HepG2 (cell line): Measurements from ENCODE around the gene POU2F2. TPM values are rescaled to one million over a fixed set of nuclear protein-coding genes. Genes with fewer than 3 reads are reported as not detected.

Experiments used
- CAMTA2 ChIP-seq: sonication (generic); formaldehyde crosslinking; IDR thresholded peaks from 2 replicates; pipeline ENCODE4 v1.4.0; 2020; ENCODE audit warnings: mild to moderate bottlenecking, missing genetic modification reagents, borderline replicate concordance
- ELF3 ChIP-seq: IDR thresholded peaks from 2 replicates; pipeline ENCODE4 v1.6.1; 2016; ENCODE audit warnings: missing genetic modification reagents, missing compliant biosample characterization
- HDAC1 ChIP-seq: sonication (generic); formaldehyde crosslinking; IDR thresholded peaks from 2 replicates; pipeline ENCODE4 v1.5.1; 2020; ENCODE audit warnings: mild to moderate bottlenecking, missing genetic modification reagents
- JUND ChIP-seq: sonication (generic); formaldehyde crosslinking; IDR thresholded peaks from 2 replicates; pipeline ENCODE4 v1.8.0; 2022; ENCODE audit warnings: mild to moderate bottlenecking, missing genetic modification reagents
- KDM5B ChIP-seq: sonication (generic); formaldehyde crosslinking; IDR thresholded peaks from 2 replicates; pipeline ENCODE4 v1.4.0; 2020; ENCODE audit warnings: missing genetic modification reagents, mild to moderate bottlenecking, borderline replicate concordance
- KMT2B ChIP-seq: IDR thresholded peaks from 2 replicates; pipeline ENCODE4 v1.6.1; 2016; ENCODE audit warnings: missing genetic modification reagents, missing compliant biosample characterization
- MEIS2 ChIP-seq: sonication (generic); formaldehyde crosslinking; IDR thresholded peaks from 2 replicates; pipeline ENCODE4 v1.9.0; 2021; ENCODE audit warnings: mild to moderate bottlenecking, missing genetic modification reagents
- MXD4 ChIP-seq: IDR thresholded peaks from 2 replicates; pipeline ENCODE4 v1.6.1; 2016; ENCODE audit warnings: mild to moderate bottlenecking, missing biosample characterization, missing genetic modification reagents
- REPIN1 ChIP-seq: sonication (generic); formaldehyde crosslinking; IDR thresholded peaks from 2 replicates; pipeline ENCODE4 v1.8.0; 2022; ENCODE audit warnings: missing genetic modification reagents, low read depth, mild to moderate bottlenecking, borderline replicate concordance
- SATB2 ChIP-seq: sonication (generic); formaldehyde crosslinking; IDR thresholded peaks from 2 replicates; pipeline ENCODE4 v1.5.0; 2020; ENCODE audit warnings: missing genetic modification reagents
- ZBTB7B ChIP-seq: sonication (generic); formaldehyde crosslinking; IDR thresholded peaks from 2 replicates; pipeline ENCODE4 v1.4.0; 2020; ENCODE audit warnings: missing genetic modification reagents
- ZNF263 ChIP-seq: sonication (generic); formaldehyde crosslinking; IDR thresholded peaks from 2 replicates; pipeline ENCODE4 v1.4.0; 2020; ENCODE audit warnings: missing genetic modification reagents
- ZNF446 ChIP-seq: sonication (generic); formaldehyde crosslinking; IDR thresholded peaks from 2 replicates; pipeline ENCODE4 v1.5.0; 2020; ENCODE audit warnings: mild to moderate bottlenecking, missing genetic modification reagents
- ZNF572 ChIP-seq: sonication (generic); formaldehyde crosslinking; IDR thresholded peaks from 2 replicates; pipeline ENCODE4 v1.5.1; 2020; ENCODE audit warnings: mild to moderate bottlenecking, missing genetic modification reagents
- ZNF574 ChIP-seq: sonication (generic); formaldehyde crosslinking; IDR thresholded peaks from 2 replicates; pipeline ENCODE4 v1.4.0; 2020; ENCODE audit warnings: missing genetic modification reagents
- ZNF644 ChIP-seq: IDR thresholded peaks from 2 replicates; pipeline ENCODE4 v1.6.1; 2016; ENCODE audit warnings: low read depth
- ZNF746 ChIP-seq: sonication (generic); formaldehyde crosslinking; IDR thresholded peaks from 2 replicates; pipeline ENCODE4 v1.8.0; 2022; ENCODE audit warnings: mild to moderate bottlenecking, missing genetic modification reagents
- polyA plus RNA-seq, 8 experiments: library from polyadenylated mRNA; depleted of rRNA in 3 of 8; stranded (reverse) in 7 of 8; unstranded in 1 of 8; fragments of >200 nt; fragmentation: Illumina TruSeq in 4 of 8; extraction: Trizol in 4 of 8; gene quantifications; 2 replicates each; pipeline versions ENCODE4 v1.2.1 to v1.2.3, GENCODE V29; 2011 to 2016; ENCODE audit warnings: low read depth in 4 of 8, missing spikeins in 1 of 8, mixed read lengths in 1 of 8; ENCODE audit not compliant: insufficient read depth in 1 of 8
- total RNA-seq, 5 experiments: library from RNA; depleted of rRNA; stranded (reverse); fragments of >200 nt; fragmentation: Illumina TruSeq; extraction: Trizol; gene quantifications; 2 replicates each; pipeline ENCODE4 v1.2.3, GENCODE V29; 2016; ENCODE audit warnings: low read depth in 1 of 5
- TF ChIP-seq, protein P1 (sequence below): sonication (generic); formaldehyde crosslinking; IDR thresholded peaks from 2 replicates; pipeline ENCODE4 v1.5.1; 2020; ENCODE audit warnings: missing genetic modification reagents, mild to moderate bottlenecking, borderline replicate concordance
- TF ChIP-seq, protein P2 (sequence below): sonication (generic); formaldehyde crosslinking; IDR thresholded peaks from 2 replicates; pipeline ENCODE4 v1.4.0; 2020; ENCODE audit warnings: missing genetic modification reagents
- TF ChIP-seq, protein P3 (sequence below): sonication (generic); formaldehyde crosslinking; IDR thresholded peaks from 2 replicates; pipeline ENCODE4 v1.8.1; 2023; ENCODE audit warnings: mild to moderate bottlenecking, moderate library complexity, missing genetic modification reagents

The POU2F2 gene
- total and polyA plus RNA-seq, 2 of the 13 experiments (the other 11 are each of a cell fraction or from before 2014, with no cell fraction given) = 0.09 to 0.17 TPM

DNA sequence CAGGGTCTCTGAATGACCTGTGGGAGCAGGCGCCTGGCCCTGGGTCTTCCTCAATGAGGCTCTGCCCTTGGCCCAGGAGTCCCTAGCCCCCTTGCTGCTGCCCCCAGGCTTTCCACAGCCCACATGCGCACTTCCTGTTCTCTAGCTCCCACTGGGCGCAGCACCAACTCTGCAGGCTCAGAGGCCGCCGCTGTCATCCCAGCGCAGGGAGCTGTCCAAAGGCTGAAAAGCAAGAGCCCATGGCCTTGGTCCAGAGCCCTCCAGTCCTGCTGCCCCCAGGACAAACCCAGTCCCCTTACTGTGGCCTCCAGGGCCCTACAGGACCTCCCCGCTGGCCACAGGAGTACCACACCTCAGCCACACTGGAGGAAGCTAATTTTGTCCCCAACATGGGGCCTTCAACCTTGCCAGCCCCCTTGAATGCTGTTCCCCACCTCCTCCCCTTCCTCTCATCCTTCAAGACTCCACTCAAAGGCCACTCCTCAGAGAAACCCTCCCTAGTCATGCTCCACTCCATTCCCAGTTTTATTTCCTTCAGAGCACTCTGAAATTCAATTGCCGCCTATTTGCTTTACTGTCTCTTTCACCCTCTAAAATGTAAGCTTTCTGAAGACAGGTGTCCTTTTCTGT, 8.0 kb upstream of the POU2F2 start (continued):
- TF ChIP-seq, protein P1, sequence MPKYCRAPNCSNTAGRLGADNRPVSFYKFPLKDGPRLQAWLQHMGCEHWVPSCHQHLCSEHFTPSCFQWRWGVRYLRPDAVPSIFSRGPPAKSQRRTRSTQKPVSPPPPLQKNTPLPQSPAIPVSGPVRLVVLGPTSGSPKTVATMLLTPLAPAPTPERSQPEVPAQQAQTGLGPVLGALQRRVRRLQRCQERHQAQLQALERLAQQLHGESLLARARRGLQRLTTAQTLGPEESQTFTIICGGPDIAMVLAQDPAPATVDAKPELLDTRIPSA (CRISPR knock-in tag) = no peak
- TF ChIP-seq ZNF574 = peak; percentile 58; the same call in 1 of the 2 replicates
- TF ChIP-seq, protein P2, sequence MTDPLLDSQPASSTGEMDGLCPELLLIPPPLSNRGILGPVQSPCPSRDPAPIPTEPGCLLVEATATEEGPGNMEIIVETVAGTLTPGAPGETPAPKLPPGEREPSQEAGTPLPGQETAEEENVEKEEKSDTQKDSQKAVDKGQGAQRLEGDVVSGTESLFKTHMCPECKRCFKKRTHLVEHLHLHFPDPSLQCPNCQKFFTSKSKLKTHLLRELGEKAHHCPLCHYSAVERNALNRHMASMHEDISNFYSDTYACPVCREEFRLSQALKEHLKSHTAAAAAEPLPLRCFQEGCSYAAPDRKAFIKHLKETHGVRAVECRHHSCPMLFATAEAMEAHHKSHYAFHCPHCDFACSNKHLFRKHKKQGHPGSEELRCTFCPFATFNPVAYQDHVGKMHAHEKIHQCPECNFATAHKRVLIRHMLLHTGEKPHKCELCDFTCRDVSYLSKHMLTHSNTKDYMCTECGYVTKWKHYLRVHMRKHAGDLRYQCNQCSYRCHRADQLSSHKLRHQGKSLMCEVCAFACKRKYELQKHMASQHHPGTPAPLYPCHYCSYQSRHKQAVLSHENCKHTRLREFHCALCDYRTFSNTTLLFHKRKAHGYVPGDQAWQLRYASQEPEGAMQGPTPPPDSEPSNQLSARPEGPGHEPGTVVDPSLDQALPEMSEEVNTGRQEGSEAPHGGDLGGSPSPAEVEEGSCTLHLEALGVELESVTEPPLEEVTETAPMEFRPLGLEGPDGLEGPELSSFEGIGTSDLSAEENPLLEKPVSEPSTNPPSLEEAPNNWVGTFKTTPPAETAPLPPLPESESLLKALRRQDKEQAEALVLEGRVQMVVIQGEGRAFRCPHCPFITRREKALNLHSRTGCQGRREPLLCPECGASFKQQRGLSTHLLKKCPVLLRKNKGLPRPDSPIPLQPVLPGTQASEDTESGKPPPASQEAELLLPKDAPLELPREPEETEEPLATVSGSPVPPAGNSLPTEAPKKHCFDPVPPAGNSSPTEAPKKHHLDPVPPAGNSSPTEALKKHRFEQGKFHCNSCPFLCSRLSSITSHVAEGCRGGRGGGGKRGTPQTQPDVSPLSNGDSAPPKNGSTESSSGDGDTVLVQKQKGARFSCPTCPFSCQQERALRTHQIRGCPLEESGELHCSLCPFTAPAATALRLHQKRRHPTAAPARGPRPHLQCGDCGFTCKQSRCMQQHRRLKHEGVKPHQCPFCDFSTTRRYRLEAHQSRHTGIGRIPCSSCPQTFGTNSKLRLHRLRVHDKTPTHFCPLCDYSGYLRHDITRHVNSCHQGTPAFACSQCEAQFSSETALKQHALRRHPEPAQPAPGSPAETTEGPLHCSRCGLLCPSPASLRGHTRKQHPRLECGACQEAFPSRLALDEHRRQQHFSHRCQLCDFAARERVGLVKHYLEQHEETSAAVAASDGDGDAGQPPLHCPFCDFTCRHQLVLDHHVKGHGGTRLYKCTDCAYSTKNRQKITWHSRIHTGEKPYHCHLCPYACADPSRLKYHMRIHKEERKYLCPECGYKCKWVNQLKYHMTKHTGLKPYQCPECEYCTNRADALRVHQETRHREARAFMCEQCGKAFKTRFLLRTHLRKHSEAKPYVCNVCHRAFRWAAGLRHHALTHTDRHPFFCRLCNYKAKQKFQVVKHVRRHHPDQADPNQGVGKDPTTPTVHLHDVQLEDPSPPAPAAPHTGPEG (CRISPR knock-in tag) = peak; percentile 55; the same call in 1 of the 2 replicates
- TF ChIP-seq ZNF446 (CRISPR knock-in tag) = peak; percentile 55; the same call in 1 of the 2 replicates
- TF ChIP-seq KDM5B (CRISPR knock-in tag) = no peak; the same call in 1 of the 2 replicates
- TF ChIP-seq SATB2 (CRISPR knock-in tag) = 0 out of 2 replicates have a peak, but pooled peaks have one; percentile 74
- TF ChIP-seq JUND (CRISPR knock-in tag) = 0 out of 2 replicates have a peak, but pooled peaks have one; percentile 10
- 0 out of 2 replicates have a peak, but pooled peaks have one; percentile 17 for TF ChIP-seq ZNF644
- TF ChIP-seq HDAC1 (CRISPR knock-in tag) = peak; percentile 40; the same call in 1 of the 2 replicates
- TF ChIP-seq ZNF746 = no peak
- TF ChIP-seq ZBTB7B (CRISPR knock-in tag) = no peak
- no peak for TF ChIP-seq CAMTA2 (CRISPR knock-in tag)
- TF ChIP-seq, protein P3, sequence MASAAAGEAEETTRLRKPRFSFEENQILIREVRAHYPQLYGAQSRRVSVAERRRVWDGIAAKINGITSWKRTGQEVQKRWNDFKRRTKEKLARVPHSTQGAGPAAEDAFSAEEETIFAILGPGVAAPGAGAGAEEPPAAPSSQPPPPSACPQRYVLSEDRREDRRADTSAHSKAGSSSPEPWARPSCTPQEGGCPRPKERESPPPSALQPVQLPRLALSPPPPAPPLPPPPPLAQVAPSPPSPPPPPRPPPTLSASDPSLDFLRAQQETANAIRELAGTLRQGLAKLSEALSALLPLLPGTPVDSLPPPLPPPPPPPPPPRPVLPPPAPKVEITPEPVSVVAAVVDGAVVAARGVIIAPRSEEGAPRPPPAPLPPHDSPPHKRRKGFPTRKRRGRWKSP (CRISPR knock-in tag) = no peak
- TF ChIP-seq ELF3 = peak; percentile 69; the same call in 1 of the 2 replicates
- no peak for TF ChIP-seq KMT2B (CRISPR knock-in tag)
- TF ChIP-seq MEIS2 (CRISPR knock-in tag) = peak; percentile 82
- TF ChIP-seq REPIN1 = peak; percentile 31; the same call in 1 of the 2 replicates
- no peak for TF ChIP-seq ZNF572 (CRISPR knock-in tag)
- 0 out of 2 replicates have a peak, but pooled peaks have one; percentile 37 for TF ChIP-seq ZNF263 (CRISPR knock-in tag)
- TF ChIP-seq MXD4 (CRISPR knock-in tag) = 0 out of 2 replicates have a peak, but pooled peaks have one; percentile 59
